DOHH2 (cell line): ENCODE results near the gene FUT3.
"Not testable (repeated sequence)": the region's sequence is repeated elsewhere in the genome, so short reads cannot be mapped to it uniquely, and the experiment has no call there.

Experiments
- H3F3A ChIP-seq: fragments of 200-600 bp; sonication (generic), shearing (Covaris generic); 2 replicates; pipeline ENCODE4 v1.6.0; 2016; ENCODE audit warnings: antibody characterized with exemption, mild to moderate bottlenecking; ENCODE audit not compliant: control insufficient read depth, insufficient read depth
- H3K27ac ChIP-seq: fragments of 200-600 bp; sonication (generic); 2 replicates; pipeline ENCODE4 v1.5.1; 2014; ENCODE audit warnings: low read depth, mild to moderate bottlenecking, low read length, moderate library complexity
- H3K27me3 ChIP-seq: fragments of 200-600 bp; sonication (generic); 2 replicates; pipeline ENCODE4 v1.6.1; 2014; ENCODE audit warnings: mild to moderate bottlenecking, low read length, mixed read lengths; ENCODE audit not compliant: control insufficient read depth
- H3K36me3 ChIP-seq: fragments of 200-600 bp; sonication (generic); 2 replicates; pipeline ENCODE4 v1.6.1; 2014; ENCODE audit warnings: mild to moderate bottlenecking, low read length, moderate library complexity, mixed read lengths; ENCODE audit not compliant: control insufficient read depth
- H3K4me1 ChIP-seq: fragments of 200-600 bp; sonication (generic); 2 replicates; pipeline ENCODE4 v1.6.1; 2014; ENCODE audit warnings: mild to moderate bottlenecking, low read length, mixed read lengths; ENCODE audit not compliant: control insufficient read depth
- H3K4me2 ChIP-seq: fragments of 200-600 bp; sonication (generic); 2 replicates; pipeline ENCODE4 v1.6.0; 2014; ENCODE audit warnings: mild to moderate bottlenecking, low read length, moderate library complexity
- H3K4me3 ChIP-seq: fragments of 200-600 bp; sonication (generic); 2 replicates; pipeline ENCODE4 v1.5.1; 2014; ENCODE audit warnings: mild to moderate bottlenecking, low read length, mixed read lengths
- H3K79me2 ChIP-seq: fragments of 200-600 bp; sonication (generic); 2 replicates; pipeline ENCODE4 v1.6.1; 2014; ENCODE audit warnings: mild to moderate bottlenecking, low read length, mixed read lengths; ENCODE audit not compliant: control insufficient read depth
- H3K9me2 ChIP-seq: fragments of 200-600 bp; sonication (generic); replicated peaks from 2 replicates; pipeline ENCODE4 v1.6.1; 2014; ENCODE audit warnings: mild to moderate bottlenecking, low read length, mixed read lengths; ENCODE audit not compliant: control insufficient read depth
- H3K9me3 ChIP-seq: fragments of 200-600 bp; sonication (generic); 2 replicates; pipeline ENCODE4 v1.6.1; 2014; ENCODE audit warnings: antibody characterized with exemption, low read length, mixed read lengths; ENCODE audit not compliant: control insufficient read depth, insufficient read depth
- H4K20me1 ChIP-seq: fragments of 200-600 bp; sonication (generic); 2 replicates; pipeline ENCODE4 v1.6.0; 2014; ENCODE audit warnings: low read depth, mild to moderate bottlenecking, antibody characterized with exemption, low read length, moderate library complexity; ENCODE audit not compliant: control insufficient read depth, insufficient read depth
- EZH2phosphoT487 ChIP-seq: fragments of 200-600 bp; sonication (generic); IDR thresholded peaks from 2 replicates; pipeline ENCODE4 v1.6.1; 2017; ENCODE audit warnings: borderline replicate concordance, mild to moderate bottlenecking, antibody characterized with exemption, low read length, moderate library complexity, mixed read lengths
- TF ChIP-seq, protein P1 (sequence below): fragments of 200-600 bp; sonication (generic); IDR thresholded peaks from one replicate; pipeline ENCODE4 v1.5.1; 2014; ENCODE audit warnings: antibody characterized with exemption, mild to moderate bottlenecking, low read depth, low read length; ENCODE audit not compliant: poor library complexity, severe bottlenecking

The FUT3 gene

DNA sequence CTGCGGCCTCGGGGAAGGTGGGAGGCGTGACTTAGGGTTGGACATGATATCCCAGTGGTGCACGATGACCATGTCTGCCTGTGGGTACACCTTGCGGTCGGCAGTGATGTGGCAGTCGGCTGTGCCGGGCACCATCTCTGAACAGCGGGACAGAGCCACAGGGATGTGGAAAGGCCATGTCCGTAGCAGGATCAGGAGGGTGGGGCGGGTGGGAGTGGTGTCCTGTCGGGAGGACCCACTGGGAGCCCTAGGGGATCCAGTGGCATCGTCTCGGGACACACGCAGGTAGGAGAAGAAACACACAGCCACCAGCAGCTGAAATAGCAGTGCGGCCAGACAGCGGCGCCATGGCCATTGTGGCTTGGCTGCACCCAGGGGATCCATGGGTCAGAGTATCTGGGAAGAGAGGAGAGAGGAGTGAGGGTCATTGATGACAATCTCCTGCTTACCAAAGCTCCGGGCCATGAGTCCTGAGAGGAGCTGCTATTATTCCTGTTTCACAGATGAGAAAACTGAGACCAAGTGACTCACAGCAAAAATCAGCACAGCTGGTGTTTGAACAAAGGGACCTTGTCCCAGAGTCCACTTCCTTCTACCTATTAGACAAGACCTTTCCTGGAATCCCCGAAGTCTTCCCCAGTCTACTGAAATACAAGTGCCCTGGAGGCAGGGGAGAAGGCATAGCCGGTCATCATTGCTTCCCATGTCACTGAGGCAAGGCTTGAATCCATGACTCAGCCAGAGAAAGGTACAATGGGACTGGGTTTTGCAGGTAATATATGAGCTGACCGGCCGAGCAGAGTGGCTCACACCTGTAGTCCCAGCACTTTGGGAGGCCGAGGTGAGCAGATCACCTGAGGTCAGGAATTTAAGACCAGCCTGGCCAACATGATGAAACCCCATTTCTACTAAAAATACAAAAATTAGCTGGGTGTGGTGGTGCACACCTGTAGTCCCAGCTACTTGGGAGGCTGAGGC lies 6.5 kb downstream of the FUT3 start:
- no peaks in the 10 kb centered on the region for H3K79me2 ChIP-seq
- no peak overlapping the region for H3K4me3 ChIP-seq
- H3K27me3 ChIP-seq: no peaks in the 10 kb centered on the region
- H3K4me1 ChIP-seq: no peaks in the 10 kb centered on the region
- no peak for TF ChIP-seq EZH2phosphoT487
- TF ChIP-seq, protein P1, sequence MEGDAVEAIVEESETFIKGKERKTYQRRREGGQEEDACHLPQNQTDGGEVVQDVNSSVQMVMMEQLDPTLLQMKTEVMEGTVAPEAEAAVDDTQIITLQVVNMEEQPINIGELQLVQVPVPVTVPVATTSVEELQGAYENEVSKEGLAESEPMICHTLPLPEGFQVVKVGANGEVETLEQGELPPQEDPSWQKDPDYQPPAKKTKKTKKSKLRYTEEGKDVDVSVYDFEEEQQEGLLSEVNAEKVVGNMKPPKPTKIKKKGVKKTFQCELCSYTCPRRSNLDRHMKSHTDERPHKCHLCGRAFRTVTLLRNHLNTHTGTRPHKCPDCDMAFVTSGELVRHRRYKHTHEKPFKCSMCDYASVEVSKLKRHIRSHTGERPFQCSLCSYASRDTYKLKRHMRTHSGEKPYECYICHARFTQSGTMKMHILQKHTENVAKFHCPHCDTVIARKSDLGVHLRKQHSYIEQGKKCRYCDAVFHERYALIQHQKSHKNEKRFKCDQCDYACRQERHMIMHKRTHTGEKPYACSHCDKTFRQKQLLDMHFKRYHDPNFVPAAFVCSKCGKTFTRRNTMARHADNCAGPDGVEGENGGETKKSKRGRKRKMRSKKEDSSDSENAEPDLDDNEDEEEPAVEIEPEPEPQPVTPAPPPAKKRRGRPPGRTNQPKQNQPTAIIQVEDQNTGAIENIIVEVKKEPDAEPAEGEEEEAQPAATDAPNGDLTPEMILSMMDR: no peak
- H3K36me3 ChIP-seq: no peaks in the 10 kb centered on the region
- no peaks in the 10 kb centered on the region for H4K20me1 ChIP-seq
- H3K9me2 ChIP-seq: no peaks in the 10 kb centered on the region
- no peaks in the 10 kb centered on the region for H3F3A ChIP-seq
- no peak overlapping the region for H3K27ac ChIP-seq
- H3K4me2 ChIP-seq: no peak overlapping the region
- no peaks in the 10 kb centered on the region for H3K9me3 ChIP-seq

DNA sequence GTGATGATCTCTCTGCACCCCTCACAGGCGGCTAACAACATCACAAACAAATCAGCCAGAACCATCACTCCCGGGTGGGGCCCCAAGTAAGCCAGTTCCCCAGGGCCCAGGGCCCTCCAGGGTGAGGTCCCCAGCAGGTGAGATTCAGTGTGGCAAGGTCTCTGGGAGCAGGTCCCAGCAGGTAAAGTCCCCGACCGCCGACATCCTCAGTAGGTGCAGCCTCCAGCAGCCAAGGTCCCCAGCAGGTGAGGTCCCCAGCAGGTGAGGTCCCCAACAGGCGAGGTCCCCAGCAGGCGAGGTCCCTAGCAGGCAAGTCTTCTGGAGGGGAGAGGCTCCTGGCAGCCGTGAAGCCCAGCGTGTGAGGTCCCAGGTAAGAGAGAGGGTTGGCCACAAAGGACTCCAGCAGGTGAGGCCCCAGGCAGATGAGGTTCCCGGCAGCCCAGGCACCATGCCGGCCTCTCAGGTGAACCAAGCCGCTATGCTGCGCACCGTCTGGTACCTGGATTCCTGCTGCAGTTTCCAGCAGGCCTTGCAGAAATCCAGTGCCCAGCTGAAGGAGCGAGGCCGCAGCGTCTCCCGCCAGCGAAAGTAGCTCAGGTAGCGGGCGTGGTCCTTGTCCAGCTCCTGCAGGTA lies 7.8 kb downstream of the FUT3 start:
- no peak overlapping the region for H3K4me2 ChIP-seq
- no peaks in the 10 kb centered on the region for H3F3A ChIP-seq
- no peak for TF ChIP-seq EZH2phosphoT487
- TF ChIP-seq, protein P1: no peak
- no peak overlapping the region for H3K4me3 ChIP-seq
- no peaks in the 10 kb centered on the region for H3K27me3 ChIP-seq
- no peak overlapping the region for H3K27ac ChIP-seq
- no peaks in the 10 kb centered on the region for H3K79me2 ChIP-seq
- H3K36me3 ChIP-seq: no peaks in the 10 kb centered on the region
- H3K9me2 ChIP-seq: no peaks in the 10 kb centered on the region
- H3K9me3 ChIP-seq: no peaks in the 10 kb centered on the region
- no peaks in the 10 kb centered on the region; the same call in 1 of the 2 replicates for H3K4me1 ChIP-seq
- no peaks in the 10 kb centered on the region for H4K20me1 ChIP-seq

DNA sequence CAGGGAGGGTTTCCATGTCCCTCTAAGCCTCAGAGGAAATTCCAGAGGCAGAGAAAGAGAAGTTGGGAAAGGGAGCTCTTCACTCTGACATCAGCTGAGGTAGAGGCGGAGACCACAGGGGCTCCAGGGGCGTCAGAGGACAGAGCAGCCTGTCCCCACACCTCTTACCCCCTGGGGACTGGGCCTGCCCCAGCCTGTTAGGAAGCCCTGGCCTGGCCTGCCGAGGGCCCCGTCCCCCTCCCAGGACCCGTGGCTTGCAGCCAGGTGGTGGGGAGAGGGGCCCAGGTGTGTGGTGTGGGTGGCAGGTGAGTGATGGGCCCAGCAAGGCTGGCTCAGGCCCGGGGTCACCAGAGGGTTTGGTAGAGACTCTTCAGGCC lies 9.5 kb downstream of the FUT3 start:
- not testable (repeated sequence) for H3K4me2 ChIP-seq, H3K79me2 ChIP-seq, H3K27ac ChIP-seq, H3K36me3 ChIP-seq, H3K4me3 ChIP-seq, H3F3A ChIP-seq, H4K20me1 ChIP-seq, H3K9me3 ChIP-seq, H3K4me1 ChIP-seq, H3K9me2 ChIP-seq, H3K27me3 ChIP-seq
